Prostate gland (tissue), 1 donor: ENCODE data around the gene HDAC10.

Experiments used
- POLR2A ChIP-seq: fragments of 450-650 bp; IDR thresholded peaks from one replicate; pipeline ENCODE4 v1.6.1; 2016; ENCODE audit warnings: antibody characterized with exemption, mild to moderate bottlenecking
- POLR2AphosphoS5 ChIP-seq: sonication (generic); formaldehyde crosslinking; IDR thresholded peaks from one replicate; pipeline ENCODE4 v1.6.1; 2017; ENCODE audit warnings: antibody characterized with exemption

DNA sequence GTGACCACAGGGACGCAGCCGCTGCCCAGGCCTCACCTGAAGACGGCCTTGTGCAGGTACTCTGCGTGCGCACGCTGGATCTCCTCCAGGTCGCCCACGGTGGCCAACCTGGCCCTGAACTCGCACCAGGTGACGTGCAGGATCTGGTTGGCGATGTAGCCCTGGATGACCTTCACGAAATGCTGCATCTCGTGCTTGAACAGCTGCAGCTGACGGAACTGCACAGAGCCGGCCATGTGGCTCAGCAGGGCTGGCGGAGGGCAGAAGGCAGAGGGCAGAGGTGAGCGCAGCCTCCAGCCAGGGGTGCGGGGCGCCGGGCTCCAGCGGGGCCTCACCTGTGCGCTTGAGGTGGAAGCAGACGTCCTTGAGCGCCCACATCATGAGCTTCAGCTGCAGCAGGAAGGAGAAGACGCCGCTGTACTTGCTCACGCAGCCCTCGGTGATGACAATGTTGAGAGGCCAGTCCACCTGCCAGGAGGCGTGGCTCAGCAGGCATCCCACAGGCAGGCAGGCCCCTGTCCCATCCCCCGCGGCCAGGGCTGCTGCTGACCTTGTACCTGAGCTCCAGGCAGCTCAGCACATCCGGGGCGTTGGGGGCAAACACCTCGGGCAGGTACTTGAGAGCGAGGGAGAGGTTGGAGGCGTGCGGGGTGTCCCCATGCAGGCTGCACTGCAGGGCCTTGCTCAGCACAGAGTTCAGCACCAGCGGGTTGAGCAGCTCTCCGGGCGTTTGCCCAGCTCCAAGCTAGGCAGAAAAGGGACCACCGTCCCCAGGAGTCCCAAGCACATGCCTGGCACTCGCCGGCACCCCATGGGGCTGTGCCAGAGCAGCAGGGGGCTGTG, 32.7 kb downstream of the HDAC10 start:
- TF ChIP-seq POLR2A (no peak), POLR2AphosphoS5 (no peak)
